Measurements from ENCODE around the gene VEZT.

The VEZT gene

DNA sequence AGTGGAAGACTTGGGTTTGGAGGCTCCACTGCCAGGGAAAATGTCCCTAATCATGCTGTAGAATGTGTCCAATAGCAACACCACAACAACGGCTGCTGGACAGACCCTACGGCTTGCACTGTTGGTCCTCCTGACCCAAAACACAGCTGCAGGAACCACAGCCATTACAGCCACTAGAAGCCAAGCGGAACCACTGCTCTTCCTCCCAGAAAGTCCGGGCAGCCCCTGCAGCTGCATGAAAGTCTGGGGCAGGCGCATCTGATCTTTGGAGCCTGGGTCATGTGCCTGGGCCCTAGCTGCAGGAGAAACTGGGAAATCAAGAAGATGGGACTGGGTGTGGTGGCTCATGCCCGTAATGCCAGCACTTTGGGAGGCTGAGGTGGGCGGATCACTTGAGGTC is 131.7 kb downstream of the VEZT start:
- Mint-ChIP-seq H3K27ac (no peak overlapping the region), H3K27me3 (no peaks in the 10 kb centered on the region), H3K4me3 (no peak overlapping the region), H3K36me3 (ENCODE audit: low read depth) (no peaks in the 10 kb centered on the region), H3K4me1 (ENCODE audit: low read depth) (no peaks in the 10 kb centered on the region), H3K9me3 (no peaks in the 10 kb centered on the region)
- DNase-seq = no peak

DNA sequence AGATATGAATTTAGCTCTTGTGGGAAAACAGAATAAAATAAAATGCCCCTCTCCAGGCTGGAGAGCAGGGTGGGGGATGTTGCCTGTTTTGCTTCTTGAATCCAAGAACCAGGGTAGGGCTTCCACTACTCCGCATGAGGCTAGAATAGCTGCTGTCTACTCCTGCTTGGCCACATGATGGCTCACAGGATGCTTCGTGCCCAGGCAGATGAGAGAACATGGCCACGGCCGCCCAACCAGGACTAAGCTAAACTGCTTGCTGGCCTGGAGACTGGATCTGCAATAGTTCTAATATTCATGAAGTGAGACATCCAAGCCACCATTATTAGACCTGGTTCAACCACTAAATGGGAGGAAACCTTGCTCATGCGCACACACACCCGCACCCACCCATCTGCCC is 134.1 kb downstream of the VEZT start:
- no peak for DNase-seq
- H3K9me3 Mint-ChIP-seq = no peaks in the 10 kb centered on the region
- no peaks in the 10 kb centered on the region for H3K27me3 Mint-ChIP-seq
- no peak overlapping the region for H3K4me3 Mint-ChIP-seq
- no peaks in the 10 kb centered on the region for H3K4me1 Mint-ChIP-seq (ENCODE audit: low read depth)
- no peaks in the 10 kb centered on the region for H3K36me3 Mint-ChIP-seq (ENCODE audit: low read depth)
- H3K27ac Mint-ChIP-seq = no peak overlapping the region

Measured in activated T-cell treated with anti-CD3 and anti-CD28 coated beads, Interleukin-2, amount 50 U/mL, for 24 hours (primary cell).